ENCODE measurements around the gene ATP5IF1. TPM values are rescaled to one million over a fixed set of nuclear protein-coding genes. Genes with fewer than 3 reads are reported as not detected.

The ATP5IF1 gene
- total and polyA plus RNA-seq, 2 of the 13 experiments (the other 11 are each of a cell fraction or from before 2014, with no cell fraction given): 97.7 to 131 TPM

DNA sequence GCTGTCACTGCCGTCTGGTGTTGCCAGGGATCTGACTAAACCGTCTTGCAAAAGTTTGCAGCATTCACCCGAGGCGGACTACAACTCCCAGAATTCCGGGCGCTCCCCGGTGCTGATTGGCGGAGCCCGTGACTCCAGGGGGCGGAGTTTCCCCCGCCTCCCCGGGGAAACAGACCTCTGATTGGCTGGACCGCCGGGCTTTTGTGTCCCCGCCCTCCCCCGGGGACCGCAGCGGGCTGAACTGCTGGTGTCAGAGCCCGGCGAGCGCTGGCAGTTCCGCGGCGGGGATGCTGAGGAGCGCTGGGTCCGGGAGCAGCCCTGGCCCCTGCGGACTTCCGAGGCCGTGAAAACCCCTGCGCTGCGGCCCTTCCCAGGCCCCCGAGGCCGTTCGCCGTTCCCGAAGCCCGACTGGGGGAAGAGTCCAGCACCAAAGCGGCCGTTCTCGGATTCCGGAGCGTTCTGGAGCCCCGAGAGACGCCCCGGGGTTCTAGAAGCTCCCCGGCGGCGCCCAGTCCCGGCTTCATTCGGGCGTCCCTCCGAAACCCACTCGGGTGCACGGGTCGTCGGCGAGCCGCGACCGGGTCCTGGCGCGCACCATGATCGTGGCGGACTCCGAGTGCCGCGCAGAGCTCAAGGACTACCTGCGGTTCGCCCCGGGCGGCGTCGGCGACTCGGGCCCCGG is 23.5 kb downstream of the ATP5IF1 start, which contains the start of gene SESN2 (continued):
- TF ChIP-seq, protein P1, sequence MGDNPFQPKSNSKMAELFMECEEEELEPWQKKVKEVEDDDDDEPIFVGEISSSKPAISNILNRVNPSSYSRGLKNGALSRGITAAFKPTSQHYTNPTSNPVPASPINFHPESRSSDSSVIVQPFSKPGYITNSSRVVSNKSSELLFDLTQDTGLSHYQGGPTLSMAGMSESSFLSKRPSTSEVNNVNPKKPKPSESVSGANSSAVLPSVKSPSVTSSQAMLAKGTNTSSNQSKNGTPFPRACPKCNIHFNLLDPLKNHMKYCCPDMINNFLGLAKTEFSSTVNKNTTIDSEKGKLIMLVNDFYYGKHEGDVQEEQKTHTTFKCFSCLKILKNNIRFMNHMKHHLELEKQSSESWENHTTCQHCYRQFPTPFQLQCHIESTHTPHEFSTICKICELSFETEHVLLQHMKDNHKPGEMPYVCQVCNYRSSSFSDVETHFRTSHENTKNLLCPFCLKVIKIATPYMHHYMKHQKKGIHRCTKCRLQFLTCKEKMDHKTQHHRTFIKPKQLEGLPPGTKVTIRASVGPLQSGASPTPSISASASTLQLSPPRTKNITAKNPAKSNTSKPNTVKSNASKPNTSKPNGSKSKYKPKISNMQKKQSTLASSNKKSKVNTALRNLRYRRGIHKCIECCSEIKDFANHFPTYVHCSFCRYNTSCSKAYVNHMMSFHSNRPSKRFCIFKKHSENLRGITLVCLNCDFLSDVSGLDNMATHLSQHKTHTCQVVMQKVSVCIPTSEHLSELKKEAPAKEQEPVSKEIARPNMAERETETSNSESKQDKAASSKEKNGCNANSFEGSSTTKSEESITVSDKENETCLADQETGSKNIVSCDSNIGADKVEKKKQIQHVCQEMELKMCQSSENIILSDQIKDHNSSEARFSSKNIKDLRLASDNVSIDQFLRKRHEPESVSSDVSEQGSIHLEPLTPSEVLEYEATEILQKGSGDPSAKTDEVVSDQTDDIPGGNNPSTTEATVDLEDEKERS (CRISPR knock-in tag; IDR thresholded peaks at IDR 0.05): no peak
- TF ChIP-seq ZNF772 (CRISPR knock-in tag; IDR thresholded peaks at IDR 0.05) (peak; percentile 45), ESRRA (CRISPR knock-in tag; IDR thresholded peaks at IDR 0.05; ENCODE audit: low read depth) (no peak), ZSCAN29 (CRISPR knock-in tag; conservative IDR thresholded peaks at IDR 0.05) (0 out of 2 replicates have a peak, but pooled peaks have one; percentile 25), SP2 (CRISPR knock-in tag; IDR thresholded peaks at IDR 0.05) (peak; percentile 74), ZNF546 (CRISPR knock-in tag; conservative IDR thresholded peaks at IDR 0.05) (no peak), HOXD1 (CRISPR knock-in tag; IDR thresholded peaks at IDR 0.05) (peak; percentile 77)
- TF ChIP-seq, protein P2, sequence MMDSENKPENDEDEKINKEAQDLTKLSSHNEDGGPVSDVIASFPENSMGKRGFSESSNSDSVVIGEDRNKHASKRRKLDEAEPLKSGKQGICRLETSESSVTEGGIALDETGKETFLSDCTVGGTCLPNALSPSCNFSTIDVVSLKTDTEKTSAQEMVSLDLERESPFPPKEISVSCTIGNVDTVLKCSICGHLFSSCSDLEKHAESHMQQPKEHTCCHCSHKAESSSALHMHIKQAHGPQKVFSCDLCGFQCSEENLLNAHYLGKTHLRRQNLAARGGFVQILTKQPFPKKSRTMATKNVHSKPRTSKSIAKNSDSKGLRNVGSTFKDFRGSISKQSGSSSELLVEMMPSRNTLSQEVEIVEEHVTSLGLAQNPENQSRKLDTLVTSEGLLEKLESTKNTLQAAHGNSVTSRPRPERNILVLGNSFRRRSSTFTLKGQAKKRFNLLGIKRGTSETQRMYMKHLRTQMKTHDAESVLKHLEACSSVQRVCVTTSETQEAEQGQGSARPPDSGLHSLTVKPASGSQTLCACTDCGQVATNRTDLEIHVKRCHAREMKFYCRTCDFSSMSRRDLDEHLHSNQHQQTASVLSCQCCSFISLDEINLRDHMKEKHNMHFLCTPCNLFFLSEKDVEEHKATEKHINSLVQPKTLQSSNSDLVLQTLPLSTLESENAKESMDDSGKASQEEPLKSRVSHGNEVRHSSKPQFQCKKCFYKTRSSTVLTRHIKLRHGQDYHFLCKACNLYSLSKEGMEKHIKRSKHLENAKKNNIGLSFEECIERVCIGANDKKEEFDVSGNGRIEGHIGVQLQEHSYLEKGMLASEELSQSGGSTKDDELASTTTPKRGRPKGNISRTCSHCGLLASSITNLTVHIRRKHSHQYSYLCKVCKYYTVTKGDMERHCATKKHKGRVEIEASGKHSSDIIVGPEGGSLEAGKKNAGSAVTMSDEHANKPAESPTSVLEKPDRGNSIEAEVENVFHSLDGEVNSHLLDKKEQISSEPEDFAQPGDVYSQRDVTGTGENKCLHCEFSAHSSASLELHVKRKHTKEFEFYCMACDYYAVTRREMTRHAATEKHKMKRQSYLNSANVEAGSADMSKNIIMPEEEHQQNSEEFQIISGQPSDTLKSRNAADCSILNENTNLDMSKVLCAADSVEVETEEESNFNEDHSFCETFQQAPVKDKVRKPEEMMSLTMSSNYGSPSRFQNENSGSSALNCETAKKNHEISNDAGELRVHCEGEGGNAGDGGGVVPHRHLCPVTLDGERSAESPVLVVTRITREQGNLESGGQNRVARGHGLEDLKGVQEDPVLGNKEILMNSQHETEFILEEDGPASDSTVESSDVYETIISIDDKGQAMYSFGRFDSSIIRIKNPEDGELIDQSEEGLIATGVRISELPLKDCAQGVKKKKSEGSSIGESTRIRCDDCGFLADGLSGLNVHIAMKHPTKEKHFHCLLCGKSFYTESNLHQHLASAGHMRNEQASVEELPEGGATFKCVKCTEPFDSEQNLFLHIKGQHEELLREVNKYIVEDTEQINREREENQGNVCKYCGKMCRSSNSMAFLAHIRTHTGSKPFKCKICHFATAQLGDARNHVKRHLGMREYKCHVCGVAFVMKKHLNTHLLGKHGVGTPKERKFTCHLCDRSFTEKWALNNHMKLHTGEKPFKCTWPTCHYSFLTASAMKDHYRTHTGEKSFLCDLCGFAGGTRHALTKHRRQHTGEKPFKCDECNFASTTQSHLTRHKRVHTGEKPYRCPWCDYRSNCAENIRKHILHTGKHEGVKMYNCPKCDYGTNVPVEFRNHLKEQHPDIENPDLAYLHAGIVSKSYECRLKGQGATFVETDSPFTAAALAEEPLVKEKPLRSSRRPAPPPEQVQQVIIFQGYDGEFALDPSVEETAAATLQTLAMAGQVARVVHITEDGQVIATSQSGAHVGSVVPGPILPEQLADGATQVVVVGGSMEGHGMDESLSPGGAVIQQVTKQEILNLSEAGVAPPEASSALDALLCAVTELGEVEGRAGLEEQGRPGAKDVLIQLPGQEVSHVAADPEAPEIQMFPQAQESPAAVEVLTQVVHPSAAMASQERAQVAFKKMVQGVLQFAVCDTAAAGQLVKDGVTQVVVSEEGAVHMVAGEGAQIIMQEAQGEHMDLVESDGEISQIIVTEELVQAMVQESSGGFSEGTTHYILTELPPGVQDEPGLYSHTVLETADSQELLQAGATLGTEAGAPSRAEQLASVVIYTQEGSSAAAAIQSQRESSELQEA (CRISPR knock-in tag; IDR thresholded peaks at IDR 0.05; ENCODE audit: not compliant biosample characterization): peak; percentile 64
- TF ChIP-seq, protein P3, sequence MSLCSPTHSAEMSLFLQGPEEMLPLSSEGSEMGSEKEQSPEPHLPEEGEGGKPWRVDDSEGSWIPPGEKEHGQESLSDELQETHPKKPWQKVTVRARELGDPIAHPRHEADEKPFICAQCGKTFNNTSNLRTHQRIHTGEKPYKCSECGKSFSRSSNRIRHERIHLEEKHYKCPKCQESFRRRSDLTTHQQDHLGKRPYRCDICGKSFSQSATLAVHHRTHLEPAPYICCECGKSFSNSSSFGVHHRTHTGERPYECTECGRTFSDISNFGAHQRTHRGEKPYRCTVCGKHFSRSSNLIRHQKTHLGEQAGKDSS (CRISPR knock-in tag; IDR thresholded peaks at IDR 0.05; ENCODE audit: borderline replicate concordance, low read depth): no peak

Measured in HepG2 (cell line).